Panc1 (cell line): ENCODE measurements around the gene PHLPP1.
"Not testable (repeated sequence)": the region's sequence is repeated elsewhere in the genome, so short reads cannot be mapped to it uniquely, and the experiment has no call there.

Source experiments
- POLR2AphosphoS5 ChIP-seq: IDR thresholded peaks from 2 replicates; pipeline ENCODE4 v1.6.1; 2012; ENCODE audit warnings: mild to moderate bottlenecking, low read depth, low read length, moderate library complexity
- SIN3A ChIP-seq: IDR thresholded peaks from 2 replicates; pipeline ENCODE4 v1.6.1; 2012; ENCODE audit warnings: low read depth, mild to moderate bottlenecking, low read length, moderate library complexity, borderline replicate concordance; ENCODE audit not compliant: insufficient read depth
- TCF7L2 ChIP-seq: IDR thresholded peaks from 2 replicates; pipeline ENCODE4 v1.6.1; 2011; ENCODE audit warnings: mild to moderate bottlenecking, low read depth, low read length, inconsistent platforms
- TF ChIP-seq, protein P1 (sequence below): fragments of 450-650 bp; IDR thresholded peaks from 2 replicates; pipeline ENCODE4 v1.5.1; 2017; ENCODE audit warnings: mild to moderate bottlenecking
- TF ChIP-seq, protein P2 (sequence below), 2 experiments: IDR thresholded peaks; 2 replicates each; pipeline ENCODE4 v1.6.1; 2011 to 2012; ENCODE audit warnings: low read depth in 2 of 2, control low read depth in 1 of 2, low read length in 1 of 2, mild to moderate bottlenecking in 1 of 2, moderate library complexity in 1 of 2; ENCODE audit not compliant: insufficient read depth in 1 of 2

DNA sequence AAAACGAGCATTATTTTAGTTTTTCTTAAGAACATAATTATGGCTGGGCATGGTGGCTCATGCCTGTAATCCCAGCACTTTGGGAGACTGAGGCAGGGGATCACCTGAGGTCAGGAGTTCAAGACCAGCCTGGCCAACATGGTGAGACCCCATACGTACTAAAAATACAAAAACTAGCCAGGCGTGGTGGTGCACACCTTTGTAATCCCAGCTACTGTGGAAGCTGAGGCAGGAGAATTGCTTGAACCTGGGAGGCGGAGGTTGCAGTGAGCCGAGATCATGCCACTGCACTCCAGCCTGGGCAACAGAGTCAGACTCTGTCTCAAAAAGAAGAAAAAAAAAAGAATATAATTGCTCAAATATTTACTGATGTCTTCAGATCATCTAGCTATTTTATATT lies 25.3 kb downstream of the PHLPP1 start:
- TF ChIP-seq, protein P1, sequence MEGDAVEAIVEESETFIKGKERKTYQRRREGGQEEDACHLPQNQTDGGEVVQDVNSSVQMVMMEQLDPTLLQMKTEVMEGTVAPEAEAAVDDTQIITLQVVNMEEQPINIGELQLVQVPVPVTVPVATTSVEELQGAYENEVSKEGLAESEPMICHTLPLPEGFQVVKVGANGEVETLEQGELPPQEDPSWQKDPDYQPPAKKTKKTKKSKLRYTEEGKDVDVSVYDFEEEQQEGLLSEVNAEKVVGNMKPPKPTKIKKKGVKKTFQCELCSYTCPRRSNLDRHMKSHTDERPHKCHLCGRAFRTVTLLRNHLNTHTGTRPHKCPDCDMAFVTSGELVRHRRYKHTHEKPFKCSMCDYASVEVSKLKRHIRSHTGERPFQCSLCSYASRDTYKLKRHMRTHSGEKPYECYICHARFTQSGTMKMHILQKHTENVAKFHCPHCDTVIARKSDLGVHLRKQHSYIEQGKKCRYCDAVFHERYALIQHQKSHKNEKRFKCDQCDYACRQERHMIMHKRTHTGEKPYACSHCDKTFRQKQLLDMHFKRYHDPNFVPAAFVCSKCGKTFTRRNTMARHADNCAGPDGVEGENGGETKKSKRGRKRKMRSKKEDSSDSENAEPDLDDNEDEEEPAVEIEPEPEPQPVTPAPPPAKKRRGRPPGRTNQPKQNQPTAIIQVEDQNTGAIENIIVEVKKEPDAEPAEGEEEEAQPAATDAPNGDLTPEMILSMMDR = not testable (repeated sequence)
- TF ChIP-seq POLR2AphosphoS5, SIN3A, TCF7L2: not testable (repeated sequence)
- TF ChIP-seq, protein P2, sequence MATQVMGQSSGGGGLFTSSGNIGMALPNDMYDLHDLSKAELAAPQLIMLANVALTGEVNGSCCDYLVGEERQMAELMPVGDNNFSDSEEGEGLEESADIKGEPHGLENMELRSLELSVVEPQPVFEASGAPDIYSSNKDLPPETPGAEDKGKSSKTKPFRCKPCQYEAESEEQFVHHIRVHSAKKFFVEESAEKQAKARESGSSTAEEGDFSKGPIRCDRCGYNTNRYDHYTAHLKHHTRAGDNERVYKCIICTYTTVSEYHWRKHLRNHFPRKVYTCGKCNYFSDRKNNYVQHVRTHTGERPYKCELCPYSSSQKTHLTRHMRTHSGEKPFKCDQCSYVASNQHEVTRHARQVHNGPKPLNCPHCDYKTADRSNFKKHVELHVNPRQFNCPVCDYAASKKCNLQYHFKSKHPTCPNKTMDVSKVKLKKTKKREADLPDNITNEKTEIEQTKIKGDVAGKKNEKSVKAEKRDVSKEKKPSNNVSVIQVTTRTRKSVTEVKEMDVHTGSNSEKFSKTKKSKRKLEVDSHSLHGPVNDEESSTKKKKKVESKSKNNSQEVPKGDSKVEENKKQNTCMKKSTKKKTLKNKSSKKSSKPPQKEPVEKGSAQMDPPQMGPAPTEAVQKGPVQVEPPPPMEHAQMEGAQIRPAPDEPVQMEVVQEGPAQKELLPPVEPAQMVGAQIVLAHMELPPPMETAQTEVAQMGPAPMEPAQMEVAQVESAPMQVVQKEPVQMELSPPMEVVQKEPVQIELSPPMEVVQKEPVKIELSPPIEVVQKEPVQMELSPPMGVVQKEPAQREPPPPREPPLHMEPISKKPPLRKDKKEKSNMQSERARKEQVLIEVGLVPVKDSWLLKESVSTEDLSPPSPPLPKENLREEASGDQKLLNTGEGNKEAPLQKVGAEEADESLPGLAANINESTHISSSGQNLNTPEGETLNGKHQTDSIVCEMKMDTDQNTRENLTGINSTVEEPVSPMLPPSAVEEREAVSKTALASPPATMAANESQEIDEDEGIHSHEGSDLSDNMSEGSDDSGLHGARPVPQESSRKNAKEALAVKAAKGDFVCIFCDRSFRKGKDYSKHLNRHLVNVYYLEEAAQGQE (IDR thresholded peaks at IDR 0.05; ENCODE audit: insufficient read depth in 1 of 2, low read depth in 2 of 2, low read length in 1 of 2) = not testable (repeated sequence)
